Gastroesophageal sphincter (tissue), 3 donors: ENCODE data around the gene QARS1.

Experiments used
- CTCF ChIP-seq, 4 experiments: fragments of 200-600 bp in 2 of 4; fragments of 450-650 bp in 2 of 4; sonication (generic) in 1 of 4; IDR thresholded peaks; one replicate each; pipeline ENCODE4 v1.5.1; 2017 to 2019; ENCODE audit warnings: antibody characterized with exemption in 4 of 4, mild to moderate bottlenecking in 2 of 4, moderate library complexity in 2 of 4
- POLR2A ChIP-seq, 2 donors: fragments of 450-650 bp; IDR thresholded peaks; one replicate each; pipeline ENCODE4 v1.6.1; 2017; ENCODE audit warnings: antibody characterized with exemption in 2 of 2, mild to moderate bottlenecking in 2 of 2, moderate library complexity in 1 of 2
- POLR2AphosphoS5 ChIP-seq: sonication (generic); formaldehyde crosslinking; IDR thresholded peaks from one replicate; pipeline ENCODE4 v1.6.1; 2017; ENCODE audit warnings: antibody characterized with exemption

GRCh38 chr3:49124991-49125670, 20.6 kb upstream of the QARS1 start:
- TF ChIP-seq CTCF (IDR thresholded peaks at IDR 0.05): no peak
- no peak for TF ChIP-seq POLR2A (IDR thresholded peaks at IDR 0.05)
- no peak for TF ChIP-seq POLR2AphosphoS5
